ENCODE measurements around the gene CCDC187. TPM values are rescaled to one million over a fixed set of nuclear protein-coding genes. Genes with fewer than 3 reads are reported as not detected.

Gene CCDC187
- total and polyA plus RNA-seq, 2 of the 4 experiments (the other 2 are of a cell fraction): not detected

DNA sequence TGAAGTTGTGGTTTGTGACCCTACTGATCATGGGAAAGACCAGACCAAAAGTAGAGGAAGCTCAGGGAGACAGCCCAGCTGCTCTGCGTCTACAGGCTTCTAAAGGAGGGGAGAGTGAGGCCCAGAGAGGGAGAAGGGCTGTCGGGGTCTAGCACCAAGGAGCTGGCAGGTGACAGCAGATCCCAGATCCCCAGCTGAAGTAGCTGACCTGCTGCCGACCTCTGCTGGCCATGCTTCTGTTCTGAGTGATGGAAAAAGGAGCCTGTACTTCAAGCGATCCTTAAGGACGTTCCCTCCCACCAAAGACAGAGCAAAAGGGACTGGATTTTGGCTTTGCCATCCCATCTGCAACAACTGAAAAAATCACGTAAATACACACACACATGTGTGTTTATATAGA, 35.6 kb downstream of the CCDC187 start:
- Histone ChIP-seq H2BK120ac (ENCODE audit: low read depth, low read length) (no peak overlapping the region), H3K9me1 (ENCODE audit: insufficient read depth, low read length) (no peaks in the 10 kb centered on the region), H3K18ac (ENCODE audit: low read depth, low read length) (no peak overlapping the region), H4K5ac (ENCODE audit: low read depth, low read length) (no peak overlapping the region), H3K36me3 (ENCODE audit: control insufficient read depth, insufficient read depth, low read length) (no peaks in the 10 kb centered on the region), H3K4me2 (ENCODE audit: low read depth, low read length) (no peak overlapping the region), H3K4me1 (ENCODE audit: control insufficient read depth, insufficient read depth, low read length) (peaks cover 3% of the 10 kb centered on the region; the same call in 1 of the 2 replicates), H3K79me1 (ENCODE audit: low read depth in 1 of 2, low read length in 2 of 2) (no peaks in the 10 kb centered on the region), H3K27me3 (ENCODE audit: control insufficient read depth, insufficient read depth, low read length) (peaks cover 17% of the 10 kb centered on the region), H4K91ac (ENCODE audit: insufficient read depth, low read depth, low read length) (no peak overlapping the region), H3K56ac (ENCODE audit: extremely low read depth, insufficient read depth, low read length) (no peak overlapping the region), H3K27ac (ENCODE audit: insufficient read depth, low read length) (no peak overlapping the region), H2AK5ac (ENCODE audit: low read depth, low read length) (no peak overlapping the region), H3K4ac (ENCODE audit: low read depth, low read length) (no peak overlapping the region), H2BK20ac (ENCODE audit: low read depth, low read length) (no peak overlapping the region), H2AK9ac (replicated peaks; ENCODE audit: low read depth, low read length, poor library complexity) (no peak overlapping the region), H2AFZ (replicated peaks; ENCODE audit: low read length, poor library complexity) (peak overlapping the region; percentile 17), H3K23ac (ENCODE audit: low read depth, low read length) (no peak overlapping the region), H3K4me3 (ENCODE audit: insufficient read depth, low read depth, low read length) (no peak overlapping the region), H4K20me1 (ENCODE audit: insufficient read depth, low read length) (no peaks in the 10 kb centered on the region), H2BK15ac (ENCODE audit: low read depth, low read length) (no peak overlapping the region), H3K9ac (ENCODE audit: low read depth, low read length) (no peak overlapping the region), H3K14ac (replicated peaks; ENCODE audit: low read depth, low read length) (no peak overlapping the region), H4K8ac (ENCODE audit: low read depth in 2 of 2, low read length in 2 of 2) (no peak overlapping the region), H3K9me3 (ENCODE audit: control insufficient read depth, insufficient read depth, low read length) (no peaks in the 10 kb centered on the region), H2BK5ac (ENCODE audit: low read depth, low read length, poor library complexity, severe bottlenecking) (no peak overlapping the region)
- BruUV-seq (replicated peaks): no TSS peak
- TF ChIP-seq, protein P1, sequence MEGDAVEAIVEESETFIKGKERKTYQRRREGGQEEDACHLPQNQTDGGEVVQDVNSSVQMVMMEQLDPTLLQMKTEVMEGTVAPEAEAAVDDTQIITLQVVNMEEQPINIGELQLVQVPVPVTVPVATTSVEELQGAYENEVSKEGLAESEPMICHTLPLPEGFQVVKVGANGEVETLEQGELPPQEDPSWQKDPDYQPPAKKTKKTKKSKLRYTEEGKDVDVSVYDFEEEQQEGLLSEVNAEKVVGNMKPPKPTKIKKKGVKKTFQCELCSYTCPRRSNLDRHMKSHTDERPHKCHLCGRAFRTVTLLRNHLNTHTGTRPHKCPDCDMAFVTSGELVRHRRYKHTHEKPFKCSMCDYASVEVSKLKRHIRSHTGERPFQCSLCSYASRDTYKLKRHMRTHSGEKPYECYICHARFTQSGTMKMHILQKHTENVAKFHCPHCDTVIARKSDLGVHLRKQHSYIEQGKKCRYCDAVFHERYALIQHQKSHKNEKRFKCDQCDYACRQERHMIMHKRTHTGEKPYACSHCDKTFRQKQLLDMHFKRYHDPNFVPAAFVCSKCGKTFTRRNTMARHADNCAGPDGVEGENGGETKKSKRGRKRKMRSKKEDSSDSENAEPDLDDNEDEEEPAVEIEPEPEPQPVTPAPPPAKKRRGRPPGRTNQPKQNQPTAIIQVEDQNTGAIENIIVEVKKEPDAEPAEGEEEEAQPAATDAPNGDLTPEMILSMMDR (conservative IDR thresholded peaks at IDR 0.05; ENCODE audit: low read depth, low read length): no peak
- TF ChIP-seq CHD1 (IDR thresholded peaks at IDR 0.05; ENCODE audit: low read depth, low read length) (no peak), MXI1 (IDR thresholded peaks at IDR 0.05; ENCODE audit: borderline replicate concordance, low read depth, low read length) (no peak), BHLHE40 (IDR thresholded peaks at IDR 0.05; ENCODE audit: low read depth, low read length) (no peak), SMC3 (IDR thresholded peaks at IDR 0.05; ENCODE audit: low read depth, low read length) (no peak), FOS (IDR thresholded peaks at IDR 0.05; ENCODE audit: low read depth, low read length) (no peak), POLR2A (IDR thresholded peaks at IDR 0.05; ENCODE audit: low read depth, low read length) (no peak), NFE2L2 (IDR thresholded peaks at IDR 0.05; ENCODE audit: low read depth, low read length) (no peak), RCOR1 (IDR thresholded peaks at IDR 0.05; ENCODE audit: insufficient replicate concordance, low read length) (no peak), MAZ (IDR thresholded peaks at IDR 0.05; ENCODE audit: borderline replicate concordance, low read depth, low read length) (no peak), RAD21 (IDR thresholded peaks at IDR 0.05; ENCODE audit: low read length) (no peak), RFX5 (IDR thresholded peaks at IDR 0.05; ENCODE audit: low read depth, low read length) (no peak), MAFK (IDR thresholded peaks at IDR 0.05; ENCODE audit: low read depth, low read length) (no peak)
- TF ChIP-seq, protein P2, sequence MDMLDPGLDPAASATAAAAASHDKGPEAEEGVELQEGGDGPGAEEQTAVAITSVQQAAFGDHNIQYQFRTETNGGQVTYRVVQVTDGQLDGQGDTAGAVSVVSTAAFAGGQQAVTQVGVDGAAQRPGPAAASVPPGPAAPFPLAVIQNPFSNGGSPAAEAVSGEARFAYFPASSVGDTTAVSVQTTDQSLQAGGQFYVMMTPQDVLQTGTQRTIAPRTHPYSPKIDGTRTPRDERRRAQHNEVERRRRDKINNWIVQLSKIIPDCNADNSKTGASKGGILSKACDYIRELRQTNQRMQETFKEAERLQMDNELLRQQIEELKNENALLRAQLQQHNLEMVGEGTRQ (IDR thresholded peaks at IDR 0.05; ENCODE audit: low read depth, low read length): no peak
- TF ChIP-seq, protein P3, sequence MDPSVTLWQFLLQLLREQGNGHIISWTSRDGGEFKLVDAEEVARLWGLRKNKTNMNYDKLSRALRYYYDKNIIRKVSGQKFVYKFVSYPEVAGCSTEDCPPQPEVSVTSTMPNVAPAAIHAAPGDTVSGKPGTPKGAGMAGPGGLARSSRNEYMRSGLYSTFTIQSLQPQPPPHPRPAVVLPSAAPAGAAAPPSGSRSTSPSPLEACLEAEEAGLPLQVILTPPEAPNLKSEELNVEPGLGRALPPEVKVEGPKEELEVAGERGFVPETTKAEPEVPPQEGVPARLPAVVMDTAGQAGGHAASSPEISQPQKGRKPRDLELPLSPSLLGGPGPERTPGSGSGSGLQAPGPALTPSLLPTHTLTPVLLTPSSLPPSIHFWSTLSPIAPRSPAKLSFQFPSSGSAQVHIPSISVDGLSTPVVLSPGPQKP (IDR thresholded peaks at IDR 0.05; ENCODE audit: borderline replicate concordance, low read depth, low read length): no peak
- WGBS, 2 experiments (ENCODE audit: extremely low coverage in 2 of 2, insufficient read length in 1 of 2): no CpG with 5 or more reads among the region's 6 CpGs
- ATAC-seq (ENCODE audit: low read depth): no peak
- ChIA-PET POLR2A (ENCODE audit: unreplicated experiment) (no interaction called here), CTCF (interaction anchor here (1.0 kb wide), 1 partner anchor 146 kb away, joined by 3 read pairs; no protein-coding TSS in a partner anchor)
- dilution Hi-C loops (cut with HindIII; ENCODE audit: low sequenced_read_pairs, unreplicated experiment): no loop called here
- intact Hi-C loops (cut with micrococcal nuclease): loop anchor here (5.0 kb wide), 1 partner anchor 666 kb away; no protein-coding TSS in a partner anchor
- no peak for DNase-seq
- in situ Hi-C loops (cut with MboI; ENCODE audit: low sequenced_read_pairs): no loop called here
